GM13977 (cell line): Measurements from ENCODE around the gene TRIO.

ENCODE experiments used
- DNase-seq: peaks from one replicate; pipeline ENCODE4 v3.0.0; 2012; ENCODE audit warnings: low spot score
- in situ Hi-C: fragments of 300-500 bp; cut with MboI; formaldehyde crosslinking; loops from one replicate; pipeline ENCODE4 v1.12.0; 2022; ENCODE audit warnings: low sequenced_read_pairs, low pct_unique_long_range_greater_than_20kb, mixed read lengths, inconsistent platforms; ENCODE audit not compliant: unreplicated experiment
- TF ChIP-seq, protein P1 (sequence below): IDR thresholded peaks from 2 replicates; pipeline ENCODE4 v1.5.1; 2012; ENCODE audit warnings: mild to moderate bottlenecking, control low read depth; ENCODE audit not compliant: insufficient read depth; ENCODE audit errors: extremely low read depth, missing control alignments

TRIO gene

DNA sequence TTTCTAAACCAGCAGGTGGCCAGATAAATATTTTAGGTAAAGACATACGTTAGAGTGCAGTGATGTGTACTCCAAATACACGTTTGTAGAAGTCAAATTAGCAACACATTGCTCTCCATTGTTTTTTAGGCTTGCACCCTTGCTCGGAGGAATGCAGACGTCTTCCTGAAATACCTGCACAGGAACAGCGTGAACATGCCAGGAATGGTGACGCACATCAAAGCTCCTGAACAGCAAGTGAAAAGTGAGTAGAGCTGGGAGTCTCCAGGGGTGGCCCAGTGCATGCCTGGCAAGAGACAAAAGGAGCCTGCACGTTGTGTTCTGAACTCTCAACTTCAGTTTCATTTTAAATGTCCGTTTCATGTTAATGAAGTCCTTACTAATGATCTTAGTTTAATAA, 231.0 kb downstream of the TRIO start:
- DNase-seq, result no peak
- TF ChIP-seq, protein P1, sequence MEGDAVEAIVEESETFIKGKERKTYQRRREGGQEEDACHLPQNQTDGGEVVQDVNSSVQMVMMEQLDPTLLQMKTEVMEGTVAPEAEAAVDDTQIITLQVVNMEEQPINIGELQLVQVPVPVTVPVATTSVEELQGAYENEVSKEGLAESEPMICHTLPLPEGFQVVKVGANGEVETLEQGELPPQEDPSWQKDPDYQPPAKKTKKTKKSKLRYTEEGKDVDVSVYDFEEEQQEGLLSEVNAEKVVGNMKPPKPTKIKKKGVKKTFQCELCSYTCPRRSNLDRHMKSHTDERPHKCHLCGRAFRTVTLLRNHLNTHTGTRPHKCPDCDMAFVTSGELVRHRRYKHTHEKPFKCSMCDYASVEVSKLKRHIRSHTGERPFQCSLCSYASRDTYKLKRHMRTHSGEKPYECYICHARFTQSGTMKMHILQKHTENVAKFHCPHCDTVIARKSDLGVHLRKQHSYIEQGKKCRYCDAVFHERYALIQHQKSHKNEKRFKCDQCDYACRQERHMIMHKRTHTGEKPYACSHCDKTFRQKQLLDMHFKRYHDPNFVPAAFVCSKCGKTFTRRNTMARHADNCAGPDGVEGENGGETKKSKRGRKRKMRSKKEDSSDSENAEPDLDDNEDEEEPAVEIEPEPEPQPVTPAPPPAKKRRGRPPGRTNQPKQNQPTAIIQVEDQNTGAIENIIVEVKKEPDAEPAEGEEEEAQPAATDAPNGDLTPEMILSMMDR, result no peak
- in situ Hi-C loops, result loop anchor here (25.0 kb wide), 2 partner anchors 263 to 638 kb away; no protein-coding TSS in a partner anchor

DNA sequence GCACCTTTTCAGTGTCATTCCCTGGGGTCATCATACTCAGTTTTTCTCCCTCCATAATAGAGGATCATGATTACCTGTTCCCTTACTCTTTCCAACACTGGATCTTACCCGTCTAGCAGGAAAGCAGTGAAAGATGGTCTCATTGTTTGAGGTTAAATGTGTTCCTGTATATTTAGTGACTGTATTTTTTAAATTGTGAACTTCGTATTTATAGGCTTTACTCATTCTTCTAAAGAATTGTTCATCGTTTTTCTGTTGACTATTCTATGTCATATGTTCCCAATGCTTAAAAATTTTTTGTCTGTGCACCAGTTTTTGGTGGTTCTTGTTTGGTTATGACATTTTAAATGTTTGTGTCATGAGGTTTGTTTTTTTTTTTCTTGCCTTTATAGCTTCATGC, 233.6 kb downstream of the TRIO start:
- TF ChIP-seq, protein P1, result no peak
- no peak for DNase-seq
- in situ Hi-C loops, result no loop called here

DNA sequence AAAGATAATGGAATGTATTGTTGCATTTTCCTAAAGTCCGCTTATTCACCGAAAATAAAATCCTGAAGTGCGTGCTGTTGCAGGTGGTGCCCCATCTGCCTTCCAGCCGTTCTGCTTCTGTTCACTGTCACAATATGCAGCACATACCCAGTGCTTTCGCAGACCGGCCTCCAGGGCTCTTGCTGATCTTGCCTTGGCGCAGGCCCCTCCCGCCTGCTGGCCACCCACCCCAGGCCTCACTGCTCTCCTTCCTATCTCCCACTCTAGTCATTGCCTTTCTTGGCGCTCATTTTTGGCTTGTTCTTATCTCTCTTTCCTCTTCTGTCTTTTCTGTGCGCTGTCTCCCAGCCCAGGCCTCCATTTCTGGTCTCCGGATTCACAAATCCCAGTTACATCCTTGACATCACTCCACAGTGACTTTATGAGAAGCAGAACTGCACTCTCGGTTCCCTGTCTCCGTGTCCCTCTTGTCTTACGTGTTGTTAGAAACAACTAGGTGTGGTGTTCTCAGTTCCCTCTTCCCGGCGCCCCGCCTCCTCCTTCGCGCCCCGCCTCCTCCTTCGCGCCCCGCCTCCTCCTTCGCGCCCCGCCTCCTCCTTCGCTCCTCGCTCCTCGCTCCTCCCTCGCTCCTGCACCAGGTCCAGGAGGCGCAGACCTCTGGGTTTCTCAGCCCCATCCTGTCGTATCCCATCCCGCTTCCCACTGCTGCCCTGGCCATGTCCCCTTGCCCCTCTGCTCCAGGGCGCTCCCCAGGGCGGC, 236.8 kb downstream of the TRIO start:
- DNase-seq, result no peak
- in situ Hi-C loops, result no loop called here
- TF ChIP-seq, protein P1, result no peak

DNA sequence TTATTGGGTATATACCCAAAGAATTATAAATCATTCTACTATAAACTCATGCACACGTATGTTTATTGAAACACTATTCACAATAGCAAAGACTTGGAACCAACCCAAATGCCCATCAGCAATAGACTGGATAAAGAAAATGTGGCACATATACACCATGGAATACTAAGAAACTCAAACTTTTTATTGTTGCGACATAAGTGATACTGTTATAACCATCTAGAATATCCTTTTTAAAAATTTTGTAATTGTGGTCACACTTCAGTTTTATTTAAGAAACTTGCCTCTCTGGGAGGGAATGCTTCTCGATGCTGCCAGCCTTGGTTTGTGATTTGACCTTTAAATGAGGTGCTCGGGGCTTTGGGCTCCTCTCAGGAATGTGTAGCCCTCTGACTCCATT, 237.6 kb downstream of the TRIO start:
- TF ChIP-seq, protein P1, result no peak
- in situ Hi-C loops, result no loop called here
- DNase-seq, result no peak

DNA sequence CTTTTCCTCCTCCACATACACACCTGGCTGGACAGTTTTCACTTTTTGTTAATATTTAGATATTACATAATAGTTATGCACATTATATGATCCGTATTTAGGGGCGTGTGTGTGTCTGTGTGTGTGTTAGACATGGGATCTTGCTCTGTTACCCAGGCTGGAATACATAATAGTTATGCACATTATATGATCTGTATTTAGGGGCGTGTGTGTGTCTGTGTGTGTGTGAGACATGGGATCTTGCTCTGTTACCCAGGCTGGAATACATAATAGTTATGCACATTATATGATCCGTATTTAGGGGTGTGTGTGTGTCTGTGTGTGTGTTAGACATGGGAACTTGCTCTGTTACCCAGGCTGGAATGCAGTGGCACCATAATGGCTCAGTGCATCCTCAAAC, 239.5 kb downstream of the TRIO start:
- no peak for DNase-seq
- in situ Hi-C loops, result no loop called here
- TF ChIP-seq, protein P1, result no peak

DNA sequence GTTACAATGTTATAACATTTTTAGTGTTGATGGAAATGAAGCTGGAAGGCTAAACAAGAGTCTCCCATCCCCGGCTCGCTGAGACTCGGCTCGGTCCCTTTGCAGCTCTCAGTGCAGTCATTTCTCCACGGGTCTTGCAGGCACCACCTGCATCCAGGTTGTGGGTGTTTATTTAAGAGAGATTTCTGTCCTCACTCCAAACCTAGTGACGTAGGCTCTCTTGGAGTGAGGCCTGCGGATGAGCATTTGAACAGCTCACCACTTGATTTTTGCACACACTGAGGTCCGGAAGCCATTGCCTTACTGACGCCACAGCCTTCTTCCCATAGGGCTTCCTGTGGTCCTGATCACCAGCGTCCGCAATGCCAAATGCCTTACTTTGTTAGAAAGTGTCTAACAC, 240.8 kb downstream of the TRIO start:
- TF ChIP-seq, protein P1, result no peak
- in situ Hi-C loops, result no loop called here
- DNase-seq, result no peak

DNA sequence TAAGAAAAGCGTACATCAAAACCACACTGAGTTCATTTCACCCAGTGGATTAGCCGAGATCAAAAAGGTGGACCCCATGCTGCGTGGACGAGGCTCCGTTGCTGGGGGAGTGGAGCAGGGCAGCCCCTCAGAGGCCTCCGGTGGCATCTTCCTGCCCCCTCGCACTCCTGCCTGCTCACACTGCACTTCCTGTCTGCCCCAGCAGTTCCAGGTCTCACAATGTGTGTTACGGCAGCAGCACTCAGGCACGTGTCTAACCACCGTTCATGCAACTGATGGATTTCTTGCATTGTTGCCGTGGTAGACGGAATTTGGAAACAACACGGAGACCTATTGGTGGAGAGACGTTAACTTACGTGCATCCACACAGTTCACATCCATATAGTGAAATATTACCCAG, 241.9 kb downstream of the TRIO start:
- no peak for DNase-seq
- TF ChIP-seq, protein P1, result no peak
- in situ Hi-C loops, result no loop called here
